Suprapubic skin (tissue), 3 donors: ENCODE results near the gene IMMP2L.

ENCODE experiments used
- CTCF ChIP-seq, 2 donors: fragments of 200-600 bp in 1 of 2; fragments of 450-650 bp in 1 of 2; sonication (generic) in 1 of 2; IDR thresholded peaks; one replicate each; pipeline ENCODE4 v1.5.1; 2016 to 2019; ENCODE audit warnings: antibody characterized with exemption in 2 of 2, mild to moderate bottlenecking in 1 of 2, moderate library complexity in 1 of 2
- EP300 ChIP-seq: sonication (generic); formaldehyde crosslinking; IDR thresholded peaks from one replicate; pipeline ENCODE4 v1.6.1; 2017; ENCODE audit warnings: antibody characterized with exemption
- POLR2A ChIP-seq, 2 donors: fragments of 450-650 bp; IDR thresholded peaks; one replicate each; pipeline ENCODE4 v1.6.1; 2017; ENCODE audit warnings: antibody characterized with exemption in 2 of 2, mild to moderate bottlenecking in 2 of 2, moderate library complexity in 2 of 2

GRCh38 chr7:110909117-110909516, 653.2 kb downstream of the IMMP2L start:
- TF ChIP-seq EP300 (no peak), CTCF (IDR thresholded peaks at IDR 0.05) (no peak), POLR2A (IDR thresholded peaks at IDR 0.05) (no peak)
